GM12878 (cell line): ENCODE results near the gene OLIG3.

Experiments
- CREM ChIP-seq: IDR thresholded peaks from 2 replicates; pipeline ENCODE4 v1.6.1; 2014; ENCODE audit warnings: antibody characterized with exemption, low read depth
- MYC ChIP-seq: IDR thresholded peaks from 2 replicates; pipeline ENCODE4 v1.6.1; 2011; ENCODE audit warnings: mild to moderate bottlenecking, low read length, moderate library complexity, inconsistent platforms; ENCODE audit not compliant: insufficient read depth, insufficient replicate concordance, insufficient read length, severe bottlenecking
- TF ChIP-seq, protein P1 (sequence below), 3 experiments: IDR thresholded peaks in 2 of 3; conservative IDR thresholded peaks in 1 of 3; 2 replicates each; pipeline ENCODE4 v1.5.1; 2011; ENCODE audit warnings: low read depth in 3 of 3, low read length in 3 of 3, mild to moderate bottlenecking in 3 of 3, control low read depth in 2 of 3, moderate library complexity in 2 of 3, inconsistent platforms in 1 of 3, mixed read lengths in 1 of 3; ENCODE audit not compliant: control insufficient read depth in 2 of 3, insufficient read depth in 1 of 3; ENCODE audit errors: extremely low read depth in 1 of 3

DNA sequence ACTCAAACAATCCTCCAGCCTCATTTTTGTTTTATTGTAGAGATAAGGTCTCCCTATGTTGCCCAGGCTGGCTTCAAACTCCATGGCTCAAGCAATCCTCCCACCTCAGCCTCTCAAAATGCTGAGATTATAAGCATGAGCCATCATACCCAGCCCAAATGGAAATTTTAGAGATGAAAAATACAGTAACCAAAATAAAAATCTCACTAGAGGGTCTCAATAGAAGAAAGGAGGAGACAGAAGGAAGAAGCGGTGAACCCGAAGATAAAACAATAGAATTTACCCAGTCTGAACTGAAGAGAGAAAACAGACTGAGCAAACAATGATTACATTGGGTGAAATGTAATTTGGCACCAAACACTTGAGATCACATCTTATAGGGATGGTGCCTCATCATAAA, 16.7 kb upstream of the OLIG3 start:
- TF ChIP-seq MYC (no peak), CREM (no peak)
- TF ChIP-seq, protein P1, sequence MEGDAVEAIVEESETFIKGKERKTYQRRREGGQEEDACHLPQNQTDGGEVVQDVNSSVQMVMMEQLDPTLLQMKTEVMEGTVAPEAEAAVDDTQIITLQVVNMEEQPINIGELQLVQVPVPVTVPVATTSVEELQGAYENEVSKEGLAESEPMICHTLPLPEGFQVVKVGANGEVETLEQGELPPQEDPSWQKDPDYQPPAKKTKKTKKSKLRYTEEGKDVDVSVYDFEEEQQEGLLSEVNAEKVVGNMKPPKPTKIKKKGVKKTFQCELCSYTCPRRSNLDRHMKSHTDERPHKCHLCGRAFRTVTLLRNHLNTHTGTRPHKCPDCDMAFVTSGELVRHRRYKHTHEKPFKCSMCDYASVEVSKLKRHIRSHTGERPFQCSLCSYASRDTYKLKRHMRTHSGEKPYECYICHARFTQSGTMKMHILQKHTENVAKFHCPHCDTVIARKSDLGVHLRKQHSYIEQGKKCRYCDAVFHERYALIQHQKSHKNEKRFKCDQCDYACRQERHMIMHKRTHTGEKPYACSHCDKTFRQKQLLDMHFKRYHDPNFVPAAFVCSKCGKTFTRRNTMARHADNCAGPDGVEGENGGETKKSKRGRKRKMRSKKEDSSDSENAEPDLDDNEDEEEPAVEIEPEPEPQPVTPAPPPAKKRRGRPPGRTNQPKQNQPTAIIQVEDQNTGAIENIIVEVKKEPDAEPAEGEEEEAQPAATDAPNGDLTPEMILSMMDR (IDR thresholded peaks at IDR 0.05 in 2 of 3, conservative IDR thresholded peaks at IDR 0.05 in 1 of 3; ENCODE audit: control insufficient read depth in 2 of 3, extremely low read depth in 1 of 3, insufficient read depth in 1 of 3, low read depth in 3 of 3, low read length in 3 of 3) = no peak
